Glutamatergic neuron (in vitro differentiated cells): ENCODE results near the gene FTCD. TPM values are rescaled to one million over a fixed set of nuclear protein-coding genes. Genes with fewer than 3 reads are reported as not detected.
"Not testable (repeated sequence)": the region's sequence is repeated elsewhere in the genome, so short reads cannot be mapped to it uniquely, and the experiment has no call there.

Source experiments
- DNase-seq: peaks from one replicate; pipeline ENCODE4 v3.0.0; 2022
- H3K27ac Mint-ChIP-seq: one replicate; pipeline ENCODE4 v1.8.0; 2020; ENCODE audit warnings: mild to moderate bottlenecking, mixed read lengths, inconsistent platforms; ENCODE audit not compliant: unreplicated experiment
- H3K27me3 Mint-ChIP-seq: one replicate; pipeline ENCODE4 v1.8.0; 2020; ENCODE audit warnings: mild to moderate bottlenecking, moderate library complexity, mixed read lengths, inconsistent platforms; ENCODE audit not compliant: unreplicated experiment
- H3K36me3 Mint-ChIP-seq: one replicate; pipeline ENCODE4 v1.8.0; 2020; ENCODE audit warnings: mild to moderate bottlenecking, mixed read lengths, inconsistent platforms; ENCODE audit not compliant: unreplicated experiment
- H3K4me1 Mint-ChIP-seq: one replicate; pipeline ENCODE4 v1.8.0; 2020; ENCODE audit warnings: mild to moderate bottlenecking, low read depth, mixed read lengths, inconsistent platforms; ENCODE audit not compliant: unreplicated experiment
- H3K4me3 Mint-ChIP-seq: one replicate; pipeline ENCODE4 v1.8.0; 2020; ENCODE audit warnings: mild to moderate bottlenecking, mixed read lengths, inconsistent platforms; ENCODE audit not compliant: unreplicated experiment
- H3K9me3 Mint-ChIP-seq: one replicate; pipeline ENCODE4 v1.8.0; 2020; ENCODE audit warnings: mild to moderate bottlenecking, moderate library complexity, mixed read lengths, inconsistent platforms; ENCODE audit not compliant: unreplicated experiment
- total RNA-seq: library from RNA; stranded (reverse); fragmentation: NEBNext Ultra II Directional; extraction: Animal tissue kit (Norgen Biotek cat#: 25700); gene quantifications from one replicate; pipeline ENCODE4 v1.2.1, GENCODE V29; 2021; ENCODE audit not compliant: unreplicated experiment
- TF ChIP-seq, protein P1 (sequence below): fragments of 200-600 bp; sonication (generic); IDR thresholded peaks from one replicate; pipeline ENCODE4 v1.5.0; 2021; ENCODE audit not compliant: partially characterized antibody, unreplicated experiment

FTCD gene
- total RNA-seq, 1 donor from 2014 or later: 13.4 TPM

- Mint-ChIP-seq H3K4me3 (no peak overlapping the region), H3K9me3 (peaks cover 2% of the 10 kb centered on the region), H3K36me3 (peaks cover 5% of the 10 kb centered on the region), H3K4me1 (no peaks in the 10 kb centered on the region), H3K27ac (no peak overlapping the region), H3K27me3 (no peaks in the 10 kb centered on the region)
- peak; percentile 7 for DNase-seq
- TF ChIP-seq, protein P1, sequence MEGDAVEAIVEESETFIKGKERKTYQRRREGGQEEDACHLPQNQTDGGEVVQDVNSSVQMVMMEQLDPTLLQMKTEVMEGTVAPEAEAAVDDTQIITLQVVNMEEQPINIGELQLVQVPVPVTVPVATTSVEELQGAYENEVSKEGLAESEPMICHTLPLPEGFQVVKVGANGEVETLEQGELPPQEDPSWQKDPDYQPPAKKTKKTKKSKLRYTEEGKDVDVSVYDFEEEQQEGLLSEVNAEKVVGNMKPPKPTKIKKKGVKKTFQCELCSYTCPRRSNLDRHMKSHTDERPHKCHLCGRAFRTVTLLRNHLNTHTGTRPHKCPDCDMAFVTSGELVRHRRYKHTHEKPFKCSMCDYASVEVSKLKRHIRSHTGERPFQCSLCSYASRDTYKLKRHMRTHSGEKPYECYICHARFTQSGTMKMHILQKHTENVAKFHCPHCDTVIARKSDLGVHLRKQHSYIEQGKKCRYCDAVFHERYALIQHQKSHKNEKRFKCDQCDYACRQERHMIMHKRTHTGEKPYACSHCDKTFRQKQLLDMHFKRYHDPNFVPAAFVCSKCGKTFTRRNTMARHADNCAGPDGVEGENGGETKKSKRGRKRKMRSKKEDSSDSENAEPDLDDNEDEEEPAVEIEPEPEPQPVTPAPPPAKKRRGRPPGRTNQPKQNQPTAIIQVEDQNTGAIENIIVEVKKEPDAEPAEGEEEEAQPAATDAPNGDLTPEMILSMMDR: no peak
These were observed 45.8 kb downstream of the FTCD start for GRCh38 chr21:46109313-46110221.

- Mint-ChIP-seq H3K4me1 (no peaks in the 10 kb centered on the region), H3K36me3 (peaks cover 12% of the 10 kb centered on the region), H3K4me3 (no peak overlapping the region), H3K27ac (no peak overlapping the region), H3K9me3 (peaks cover 5% of the 10 kb centered on the region), H3K27me3 (no peaks in the 10 kb centered on the region)
- TF ChIP-seq, protein P1: no peak
- DNase-seq: no peak
These were observed 46.5 kb downstream of the FTCD start for GRCh38 chr21:46108827-46109312.

- not testable (repeated sequence) for DNase-seq, H3K9me3 Mint-ChIP-seq
These were observed 48.0 kb downstream of the FTCD start for GRCh38 chr21:46107376-46107775.

DNA sequence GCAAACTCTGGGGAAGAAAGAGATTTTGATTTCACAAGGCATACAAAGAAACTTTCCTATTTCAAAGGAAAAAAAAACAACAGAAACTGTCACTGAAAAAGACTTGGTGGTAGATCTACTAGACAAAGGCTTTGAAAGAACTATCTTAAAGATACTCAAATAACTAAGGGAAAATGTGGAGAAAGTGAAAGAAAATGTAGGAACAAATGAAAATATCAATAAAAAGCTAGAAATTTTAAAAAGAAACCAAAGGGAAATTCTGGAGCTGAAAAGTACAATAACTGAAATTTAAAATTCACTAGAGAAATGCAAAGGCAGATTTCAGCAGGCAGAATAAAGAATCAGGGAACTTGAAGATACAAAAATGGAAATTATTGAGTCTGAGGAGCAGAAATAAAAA, 51.3 kb downstream of the FTCD start:
- DNase-seq: no peak
- TF ChIP-seq, protein P1: no peak
- Mint-ChIP-seq H3K27me3 (peaks cover 2% of the 10 kb centered on the region), H3K4me1 (no peaks in the 10 kb centered on the region), H3K4me3 (no peak overlapping the region), H3K27ac (no peak overlapping the region), H3K9me3 (peaks cover 12% of the 10 kb centered on the region), H3K36me3 (peaks cover 40% of the 10 kb centered on the region)

More at GRCh38 chr21:46107376-46107775, 48.0 kb downstream of the FTCD start:
- not testable (repeated sequence) for H3K4me3 Mint-ChIP-seq, H3K27ac Mint-ChIP-seq, H3K27me3 Mint-ChIP-seq, H3K4me1 Mint-ChIP-seq
- peaks cover 26% of the 10 kb centered on the region for H3K36me3 Mint-ChIP-seq

DNA sequence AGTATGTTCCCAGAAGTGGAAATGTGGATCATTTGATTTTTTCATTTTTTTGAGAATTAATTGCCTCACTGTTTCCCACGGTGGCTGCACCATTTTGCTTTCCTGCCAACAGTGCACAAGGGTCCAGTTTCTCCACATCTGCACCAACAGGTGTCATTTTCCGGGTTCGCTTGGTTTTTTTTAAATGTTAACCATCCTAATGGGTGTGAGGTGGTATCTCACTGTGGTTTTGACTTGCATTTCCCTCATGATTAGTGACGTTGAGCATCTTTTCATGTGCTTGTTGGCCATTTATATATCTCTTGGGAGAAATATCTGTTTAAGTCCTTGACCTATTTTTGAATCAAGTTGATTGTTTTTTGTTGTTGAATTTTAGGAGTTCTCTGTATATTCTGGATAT, 54.5 kb downstream of the FTCD start:
- peaks cover 12% of the 10 kb centered on the region for H3K9me3 Mint-ChIP-seq
- TF ChIP-seq, protein P1: no peak
- peaks cover 8% of the 10 kb centered on the region for H3K27me3 Mint-ChIP-seq
- peaks cover 39% of the 10 kb centered on the region for H3K36me3 Mint-ChIP-seq
- no peak for DNase-seq
- no peaks in the 10 kb centered on the region for H3K4me1 Mint-ChIP-seq
- H3K4me3 Mint-ChIP-seq: no peak overlapping the region
- no peak overlapping the region for H3K27ac Mint-ChIP-seq
